Esophagus muscularis mucosa (tissue), 4 donors: Measurements from ENCODE around the gene APOO. TPM values are rescaled to one million over a fixed set of nuclear protein-coding genes. Genes with fewer than 3 reads are reported as not detected.

Experiments used
- DNase-seq: peaks from one replicate; pipeline ENCODE4 v3.0.0-alpha.2; 2017; ENCODE audit errors: extremely low spot score
- H3K27ac ChIP-seq, 4 donors: fragments of 200-600 bp; sonication (generic); replicated peaks in 1 of 4; 1 replicate in 3 of 4; 2 replicates in 1 of 4; pipeline ENCODE4 v1.5.1; 2016 to 2019; ENCODE audit warnings: mild to moderate bottlenecking in 1 of 4
- H3K27me3 ChIP-seq, 4 donors: fragments of 200-600 bp; sonication (generic); one replicate each; pipeline versions ENCODE4 v1.5.1 to v1.6.0; 2016 to 2019
- H3K36me3 ChIP-seq, 4 donors: fragments of 200-600 bp; sonication (generic); one replicate each; pipeline ENCODE4 v1.5.1; 2016 to 2019
- H3K4me1 ChIP-seq, 4 donors: fragments of 200-600 bp; sonication (generic); one replicate each; pipeline ENCODE4 v1.5.1; 2016 to 2019
- H3K4me3 ChIP-seq, 4 donors: fragments of 200-600 bp; sonication (generic); 1 replicate in 2 of 4; 2 replicates in 2 of 4; pipeline ENCODE4 v1.5.1; 2016 to 2019; ENCODE audit warnings: mild to moderate bottlenecking in 4 of 4, moderate library complexity in 1 of 4
- H3K9me3 ChIP-seq, 4 donors: fragments of 200-600 bp; sonication (generic); 1 replicate in 3 of 4; 2 replicates in 1 of 4; pipeline ENCODE4 v1.5.1; 2016 to 2019
- CTCF ChIP-seq, 3 experiments: fragments of 200-600 bp in 2 of 3; fragments of 450-650 bp in 1 of 3; sonication (generic) in 2 of 3; IDR thresholded peaks; one replicate each; pipeline ENCODE4 v1.5.1; 2017 to 2019; ENCODE audit warnings: antibody characterized with exemption in 3 of 3, mild to moderate bottlenecking in 2 of 3, moderate library complexity in 1 of 3
- EP300 ChIP-seq: sonication (generic); formaldehyde crosslinking; IDR thresholded peaks from one replicate; pipeline ENCODE4 v1.6.1; 2017; ENCODE audit warnings: antibody characterized with exemption
- POLR2A ChIP-seq: fragments of 450-650 bp; IDR thresholded peaks from one replicate; pipeline ENCODE4 v1.6.1; 2017; ENCODE audit warnings: antibody characterized with exemption, moderate library complexity, mild to moderate bottlenecking, low read depth
- POLR2AphosphoS5 ChIP-seq, 2 donors: sonication (generic); formaldehyde crosslinking; IDR thresholded peaks; one replicate each; pipeline ENCODE4 v1.6.1; 2017; ENCODE audit warnings: antibody characterized with exemption in 2 of 2
- WGBS: methylation state at CpG from one replicate; pipeline ENCODE4 v1.1.5; 2018; 5-methylcytosine and 5-hydroxymethylcytosine counted together
- intact Hi-C: fragments of 100-400 bp; cut with DNase I; formaldehyde crosslinking; loops from one replicate; pipeline ENCODE4 v1.15.1; 2023
- total RNA-seq, 4 donors: library from RNA; depleted of rRNA; stranded (reverse); fragments of >200 nt; gene quantifications; one replicate each; pipeline versions ENCODE4 v1.1.0 to v1.2.1, GENCODE V29; 2016

Gene APOO
- total RNA-seq, 4 donors from 2014 or later = 7.5 to 10.2 (median 9.5) TPM

- no peaks in the 10 kb centered on the region for H3K9me3 ChIP-seq
- DNase-seq = no peak
- no peaks in the 10 kb centered on the region for H3K27me3 ChIP-seq
- H3K4me3 ChIP-seq = peak overlapping the region; percentile 59 to 67 (median 66)
- H3K4me1 ChIP-seq = peaks cover 6 to 19% (median 14%) of the 10 kb centered on the region in 4 donors
- TF ChIP-seq CTCF (IDR thresholded peaks at IDR 0.05) (peak in 1 of 3 experiments; percentile 14), POLR2AphosphoS5 (IDR thresholded peaks at IDR 0.05) (no peak), POLR2A (no peak), EP300 (no peak)
- intact Hi-C loops = loop anchor here (2.0 to 5.0 kb wide), 2 partner anchors 119 to 146 kb away; partner anchors contain the start of genes EIF2S3 and KLHL15
- peak overlapping the region; percentile 88 to 90 (median 90) for H3K27ac ChIP-seq
- no peaks in the 10 kb centered on the region for H3K36me3 ChIP-seq
- WGBS = 46% methylated on average over 13 of the region's 13 CpGs
Observed at GRCh38 chrX:23908219-23909004, 674 bp upstream of the APOO start.

GRCh38 chrX:23907111-23907497 is 634 bp downstream of the APOO start:
- 47% methylated on average over 12 of the region's 12 CpGs for WGBS
- peaks cover 8 to 24% (median 18%) of the 10 kb centered on the region in 4 donors for H3K4me1 ChIP-seq
- H3K4me3 ChIP-seq = peak overlapping the region; percentile 59 to 67 (median 66)
- H3K36me3 ChIP-seq = no peaks in the 10 kb centered on the region
- no peaks in the 10 kb centered on the region for H3K9me3 ChIP-seq
- peak overlapping the region; percentile 88 to 90 (median 90) for H3K27ac ChIP-seq
- H3K27me3 ChIP-seq = no peaks in the 10 kb centered on the region
- intact Hi-C loops = loop anchor here (5.0 kb wide), 1 partner anchor 120 kb away; the partner anchor contains the start of gene KLHL15
- no peak for DNase-seq
- TF ChIP-seq CTCF (IDR thresholded peaks at IDR 0.05) = no peak
- TF ChIP-seq POLR2A = no peak
- TF ChIP-seq POLR2AphosphoS5 (IDR thresholded peaks at IDR 0.05) = no peak
- TF ChIP-seq EP300 = no peak

GRCh38 chrX:23904096-23904495 is 3.6 kb downstream of the APOO start:
- peaks cover 13 to 45% (median 28%) of the 10 kb centered on the region in 4 donors for H3K4me1 ChIP-seq
- H3K27ac ChIP-seq = no peak overlapping the region
- intact Hi-C loops = no loop called here
- H3K36me3 ChIP-seq = no peaks in the 10 kb centered on the region
- TF ChIP-seq CTCF (IDR thresholded peaks at IDR 0.05) = no peak
- TF ChIP-seq POLR2AphosphoS5 (IDR thresholded peaks at IDR 0.05) = no peak
- no peak for TF ChIP-seq EP300
- no peak for TF ChIP-seq POLR2A
- no peak overlapping the region for H3K4me3 ChIP-seq
- H3K27me3 ChIP-seq = no peaks in the 10 kb centered on the region
- H3K9me3 ChIP-seq = no peaks in the 10 kb centered on the region
- 49% methylated on average over 2 of the region's 2 CpGs for whole genome bisulfite sequencing
- DNase-seq = no peak

GRCh38 chrX:23902419-23902818 is 5.3 kb downstream of the APOO start:
- H3K4me3 ChIP-seq = peak overlapping the region in 2 of 4 donors; percentile 17 to 22
- no peak for TF ChIP-seq EP300
- TF ChIP-seq POLR2AphosphoS5 (IDR thresholded peaks at IDR 0.05) = no peak
- TF ChIP-seq POLR2A = no peak
- peak; percentile 42 to 48 (median 43) for TF ChIP-seq CTCF (IDR thresholded peaks at IDR 0.05)
- 9% methylated on average over 2 of the region's 2 CpGs for WGBS
- no peaks in the 10 kb centered on the region for H3K9me3 ChIP-seq
- no peaks in the 10 kb centered on the region for H3K27me3 ChIP-seq
- H3K27ac ChIP-seq = peak overlapping the region; percentile 55 to 76 (median 66)
- H3K4me1 ChIP-seq = peaks cover 13 to 48% (median 33%) of the 10 kb centered on the region in 4 donors
- intact Hi-C loops = loop anchor here (2.0 kb wide), 1 partner anchor 208 kb away; no protein-coding TSS in a partner anchor
- DNase-seq = no peak
- H3K36me3 ChIP-seq = no peaks in the 10 kb centered on the region
